Panc1 (cell line): Measurements from ENCODE around the gene FRY.

Experiments used
- CTCF ChIP-seq: fragments of 450-650 bp; IDR thresholded peaks from 2 replicates; pipeline ENCODE4 v1.5.1; 2017; ENCODE audit warnings: mild to moderate bottlenecking
- POLR2AphosphoS5 ChIP-seq: IDR thresholded peaks from 2 replicates; pipeline ENCODE4 v1.6.1; 2012; ENCODE audit warnings: mild to moderate bottlenecking, low read depth, low read length, moderate library complexity
- REST ChIP-seq, 2 experiments: IDR thresholded peaks; 2 replicates each; pipeline ENCODE4 v1.6.1; 2011 to 2012; ENCODE audit warnings: low read depth in 2 of 2, control low read depth in 1 of 2, low read length in 1 of 2, mild to moderate bottlenecking in 1 of 2, moderate library complexity in 1 of 2; ENCODE audit not compliant: insufficient read depth in 1 of 2
- SIN3A ChIP-seq: IDR thresholded peaks from 2 replicates; pipeline ENCODE4 v1.6.1; 2012; ENCODE audit warnings: low read depth, mild to moderate bottlenecking, low read length, moderate library complexity, borderline replicate concordance; ENCODE audit not compliant: insufficient read depth
- TCF7L2 ChIP-seq: IDR thresholded peaks from 2 replicates; pipeline ENCODE4 v1.6.1; 2011; ENCODE audit warnings: mild to moderate bottlenecking, low read depth, low read length, inconsistent platforms

GRCh38 chr13:32041429-32041828 is 9.9 kb downstream of the FRY start:
- TF ChIP-seq CTCF, result no peak
- no peak for TF ChIP-seq POLR2AphosphoS5
- TF ChIP-seq TCF7L2, result no peak
- TF ChIP-seq SIN3A, result no peak
- no peak for TF ChIP-seq REST (IDR thresholded peaks at IDR 0.05; ENCODE audit: insufficient read depth in 1 of 2, low read depth in 2 of 2, low read length in 1 of 2)
